Activated CD4-positive, alpha-beta T cell treated with anti-CD3 and anti-CD28 coated beads for 48 hours (primary cell): ENCODE measurements around the gene RAB33B.
A peak's percentile ranks its signal among the peaks of the same experiment; 100 is the strongest.
"Not testable (repeated sequence)": the region's sequence is repeated elsewhere in the genome, so short reads cannot be mapped to it uniquely, and the experiment has no call there.

ENCODE experiments used
- DNase-seq: peaks from one replicate; pipeline ENCODE4 v3.0.0-alpha.2; 2020

Gene RAB33B

DNA sequence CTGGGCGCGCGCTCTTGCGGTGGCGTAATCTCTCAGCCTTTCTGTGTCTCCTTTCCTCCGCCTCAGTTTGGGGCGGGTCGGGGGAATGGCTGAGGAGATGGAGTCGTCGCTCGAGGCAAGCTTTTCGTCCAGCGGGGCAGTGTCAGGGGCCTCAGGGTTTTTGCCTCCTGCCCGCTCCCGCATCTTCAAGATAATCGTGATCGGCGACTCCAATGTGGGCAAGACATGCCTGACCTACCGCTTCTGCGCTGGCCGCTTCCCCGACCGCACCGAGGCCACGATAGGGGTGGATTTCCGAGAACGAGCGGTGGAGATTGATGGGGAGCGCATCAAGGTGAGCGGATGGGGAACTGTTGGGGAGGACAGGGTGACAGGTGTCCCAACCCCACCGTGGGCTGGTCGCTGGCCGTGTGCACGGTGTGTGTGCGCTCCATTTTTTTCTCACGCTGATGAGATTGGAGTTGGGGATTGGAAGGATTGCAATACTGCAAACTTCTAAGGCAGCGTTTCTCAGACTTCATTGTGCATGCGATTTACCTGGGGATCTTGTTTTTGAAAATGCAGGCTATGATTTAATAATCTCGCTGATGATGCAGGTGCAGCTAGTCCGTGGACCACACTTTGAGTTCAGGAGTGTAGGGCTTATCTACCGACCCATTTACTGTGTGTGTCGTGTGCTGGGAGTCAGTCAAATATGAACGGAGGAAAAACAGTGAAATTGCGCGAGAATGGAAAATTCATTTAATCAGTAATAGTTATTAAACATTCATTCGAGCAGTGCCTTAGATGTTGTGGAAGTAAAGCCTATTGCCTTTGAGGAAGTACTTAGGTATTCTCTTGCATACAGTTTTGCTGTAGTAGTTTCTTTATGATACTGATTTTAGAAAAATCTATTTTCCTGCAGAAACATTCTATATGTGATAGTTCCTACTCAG is at the start of gene RAB33B:
Gene RAB33B (plus strand): TSS at position 11 of the 935 bp plus-strand sequence. CDS start 75 bp downstream, at position 86.
- no peak for DNase-seq

DNA sequence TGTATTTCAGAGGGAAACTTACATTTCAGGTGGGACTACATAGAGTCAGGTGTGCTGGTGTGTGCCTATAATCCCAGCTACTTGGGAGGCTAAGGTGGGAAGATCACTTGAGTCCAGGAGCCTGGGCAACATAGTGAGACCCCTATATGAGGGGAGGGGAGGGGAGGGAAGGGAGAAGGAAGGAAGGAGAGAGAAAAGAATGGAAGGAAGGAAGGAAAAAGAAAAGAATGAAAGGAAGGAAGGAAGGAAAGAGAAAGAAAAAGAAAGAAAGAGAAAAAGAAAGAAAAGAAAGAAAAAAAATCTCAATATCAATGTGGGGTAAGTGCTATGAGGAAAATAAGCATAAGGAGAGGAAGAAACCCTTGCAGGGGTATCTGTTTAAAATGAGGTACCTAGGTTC is 43.6 kb upstream of the RAB33B start:
- no peak for DNase-seq

GRCh38 chr4:139414671-139415210 is 39.2 kb upstream of the RAB33B start:
- not testable (repeated sequence) for DNase-seq

DNA sequence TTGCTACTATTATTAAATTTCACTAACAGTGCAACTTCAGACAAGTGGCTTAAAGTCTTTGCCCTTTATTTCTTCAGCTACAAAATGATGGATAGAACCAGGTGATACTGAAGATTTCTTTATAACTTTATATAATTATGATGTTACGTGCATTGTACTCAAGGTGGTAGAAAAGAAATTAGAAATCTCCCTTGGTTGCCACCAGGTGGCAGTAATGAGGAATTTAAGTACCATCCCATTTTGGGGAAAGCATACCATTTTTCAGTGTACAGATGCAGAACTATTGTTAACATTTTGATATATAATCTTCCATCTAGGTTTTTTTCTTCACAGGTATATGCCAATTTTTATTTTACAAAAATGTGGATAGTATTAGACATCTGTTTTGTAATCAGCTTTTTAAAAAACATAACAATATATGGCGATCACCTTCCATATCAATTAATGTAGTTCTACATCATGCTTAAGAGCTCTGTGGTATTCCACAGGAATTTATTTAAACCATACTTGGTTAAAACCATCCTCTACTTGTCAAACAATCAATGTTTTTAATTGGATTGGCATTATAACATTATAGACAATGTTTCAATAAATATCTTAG is 37.7 kb upstream of the RAB33B start:
- no peak for DNase-seq

DNA sequence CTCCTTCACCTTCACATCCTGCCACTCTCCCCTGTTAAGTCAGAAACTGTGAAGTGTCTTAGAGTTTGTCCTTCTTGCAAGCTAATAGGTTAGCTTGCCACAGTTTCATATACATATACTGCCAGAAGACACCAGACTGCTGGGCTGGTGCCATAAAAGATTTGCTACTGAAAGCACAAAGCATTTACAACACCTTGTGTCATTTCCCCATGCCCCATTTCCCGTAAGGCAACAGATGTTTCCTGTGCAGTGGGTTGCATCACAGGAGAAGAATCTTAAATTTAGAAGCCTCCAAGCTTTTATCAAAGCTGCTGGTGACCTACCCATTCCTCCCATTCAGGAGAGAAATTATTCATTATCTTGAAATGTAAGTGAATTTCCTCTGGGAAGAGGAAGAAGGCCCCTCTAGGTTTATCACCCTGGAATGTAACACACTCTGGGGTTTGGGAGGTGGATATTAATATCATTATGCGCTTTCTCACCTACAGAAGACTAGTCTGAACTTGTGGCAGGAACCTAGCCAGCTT is 34.5 kb upstream of the RAB33B start:
- no peak for DNase-seq

DNA sequence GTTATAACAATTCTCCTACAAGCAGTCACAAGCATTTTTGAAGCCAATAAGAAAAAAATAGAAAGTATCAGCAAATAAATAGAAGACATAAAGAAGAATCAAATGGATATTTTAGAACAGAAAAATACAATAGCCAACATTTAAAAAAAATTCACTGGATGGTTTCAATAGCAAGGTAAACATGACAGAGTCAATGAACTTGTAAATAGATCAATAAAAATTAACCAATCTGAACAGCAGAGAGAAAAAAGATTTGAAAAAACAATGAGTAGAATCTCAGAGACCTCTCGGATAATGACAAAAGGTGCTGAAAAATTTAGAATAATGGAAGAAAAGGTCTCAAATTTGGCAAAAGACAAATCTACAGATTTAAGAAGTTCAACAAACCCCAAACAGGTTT is 33.3 kb upstream of the RAB33B start:
- no peak for DNase-seq

DNA sequence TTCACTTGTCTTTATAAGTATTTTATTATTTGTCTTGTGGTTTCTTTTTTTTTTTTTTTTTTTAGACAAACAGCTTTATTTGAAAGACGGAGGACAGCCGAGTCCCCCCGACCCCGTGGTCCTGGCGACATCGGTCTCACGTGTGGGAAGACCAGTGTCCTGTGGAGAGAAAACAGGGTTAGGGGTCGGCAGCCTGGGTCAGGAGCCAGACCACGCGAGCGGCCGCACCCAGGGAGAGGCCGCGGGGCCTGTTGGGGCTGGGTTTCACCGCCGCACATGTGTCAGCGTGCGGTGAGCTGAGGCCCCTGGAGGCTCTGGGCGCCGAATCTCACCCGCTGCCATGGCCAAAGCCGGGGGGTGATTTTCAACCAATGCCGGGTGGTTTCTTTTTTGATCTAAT is 17.8 kb upstream of the RAB33B start:
- DNase-seq: no peak

DNA sequence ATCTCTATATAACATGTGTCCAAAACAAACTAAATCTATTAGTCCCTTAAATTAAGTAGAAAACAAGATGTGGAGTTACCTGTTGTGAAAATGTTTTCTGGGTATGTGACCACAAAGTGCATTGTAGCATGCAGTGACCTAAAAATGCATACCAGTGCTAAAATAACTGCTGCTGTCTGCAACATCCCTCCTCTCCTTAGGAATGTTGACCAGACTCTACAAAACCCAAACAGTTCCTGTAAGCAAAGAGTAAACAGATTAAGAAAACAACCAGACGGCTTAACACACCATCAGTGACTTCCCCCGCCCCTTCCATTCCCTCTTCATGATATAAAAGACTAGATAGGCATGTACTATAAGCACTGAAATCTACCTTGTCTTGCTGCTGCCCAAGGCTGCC is 15.8 kb upstream of the RAB33B start:
- no peak for DNase-seq

DNA sequence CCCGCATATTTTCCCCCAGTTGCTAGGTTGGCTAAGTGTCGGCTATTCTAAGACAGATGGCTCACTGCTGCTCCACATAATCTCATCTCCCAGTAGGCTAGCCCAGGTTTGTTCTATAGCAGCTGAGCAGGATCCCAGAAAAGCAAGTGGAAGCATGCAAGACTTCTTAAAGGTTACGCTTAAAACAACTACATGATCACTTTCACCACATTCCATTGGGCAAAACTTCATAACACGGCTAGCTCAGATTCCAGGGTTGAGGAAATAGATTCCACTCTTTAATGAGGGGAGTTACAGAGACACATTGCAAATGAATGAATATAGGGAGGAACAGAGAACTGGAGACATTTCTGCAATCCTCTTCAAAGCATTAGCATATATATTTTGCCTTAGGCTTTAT is 12.9 kb upstream of the RAB33B start:
- DNase-seq: no peak

- no peak for DNase-seq
Measured at GRCh38 chr4:139443661-139444060, 10.3 kb upstream of the RAB33B start.

GRCh38 chr4:139444881-139445280 is 9.0 kb upstream of the RAB33B start:
- DNase-seq: not testable (repeated sequence)

DNA sequence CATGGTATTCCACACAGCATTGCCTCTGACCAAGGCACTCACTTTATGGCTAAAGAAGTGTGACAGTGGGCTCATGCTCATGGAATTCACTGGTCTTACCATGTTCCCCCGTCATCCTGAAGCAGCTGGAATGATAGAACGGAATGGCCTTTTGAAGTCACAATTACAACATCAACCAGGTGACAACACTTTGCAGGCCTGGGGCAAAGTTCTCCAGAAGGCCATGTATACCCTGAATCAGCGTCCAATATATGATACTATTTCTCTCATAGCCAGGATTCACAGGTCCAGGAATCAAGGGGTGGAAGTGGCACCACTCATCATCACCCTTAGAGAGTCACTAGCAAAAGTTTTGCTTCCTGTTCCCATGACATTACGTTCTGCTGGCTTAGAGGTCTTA is 6.8 kb upstream of the RAB33B start:
- DNase-seq: not testable (repeated sequence)

DNA sequence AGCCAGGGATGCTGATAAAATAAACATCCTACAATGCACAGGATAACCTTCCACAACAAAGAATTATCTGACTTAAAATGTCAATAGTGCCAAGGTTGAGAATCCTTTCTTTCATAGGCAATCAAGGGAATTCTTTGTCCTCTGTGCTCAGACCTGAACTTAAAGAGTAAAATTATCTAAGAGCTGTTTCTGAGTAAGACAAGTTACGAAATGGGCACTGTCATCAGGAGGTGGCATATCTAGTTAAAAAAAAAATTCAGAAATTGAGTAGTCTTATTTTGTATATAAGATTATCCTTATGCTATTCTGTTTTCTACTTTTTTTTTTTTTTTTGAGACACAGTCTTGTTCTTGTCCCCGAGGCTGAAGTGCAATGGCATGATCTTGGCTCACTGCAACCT is 3.3 kb upstream of the RAB33B start:
- DNase-seq: no peak

DNA sequence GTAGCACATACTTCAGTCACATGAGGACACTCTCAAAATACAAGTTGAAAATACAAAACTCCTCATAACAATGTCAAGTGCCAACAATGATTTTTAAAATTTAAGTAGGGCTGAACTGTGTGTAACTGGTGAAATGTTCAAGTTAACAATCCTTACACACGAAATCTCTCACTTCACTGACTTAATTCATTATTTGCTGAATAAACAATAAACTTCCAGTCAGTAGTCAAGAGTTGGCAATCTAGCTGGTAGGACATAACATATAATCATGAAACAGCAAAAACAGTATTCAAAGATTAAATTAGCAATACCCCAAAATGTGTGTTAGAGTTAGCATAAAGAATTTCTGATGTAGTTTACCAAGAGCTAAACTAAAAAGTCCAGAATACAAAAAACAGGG is 1.9 kb upstream of the RAB33B start:
- DNase-seq: no peak

GRCh38 chr4:139453041-139453370 is 915 bp upstream of the RAB33B start:
- peak; percentile 80 for DNase-seq

- DNase-seq: peak; percentile 98
Measured at GRCh38 chr4:139453371-139454110, 380 bp upstream of the RAB33B start.

GRCh38 chr4:139455126-139455538 is 1.2 kb downstream of the RAB33B start:
- DNase-seq: no peak

GRCh38 chr4:139457318-139457717 is 3.4 kb downstream of the RAB33B start:
- no peak for DNase-seq

GRCh38 chr4:139458543-139458942 is 4.6 kb downstream of the RAB33B start:
- no peak for DNase-seq

DNA sequence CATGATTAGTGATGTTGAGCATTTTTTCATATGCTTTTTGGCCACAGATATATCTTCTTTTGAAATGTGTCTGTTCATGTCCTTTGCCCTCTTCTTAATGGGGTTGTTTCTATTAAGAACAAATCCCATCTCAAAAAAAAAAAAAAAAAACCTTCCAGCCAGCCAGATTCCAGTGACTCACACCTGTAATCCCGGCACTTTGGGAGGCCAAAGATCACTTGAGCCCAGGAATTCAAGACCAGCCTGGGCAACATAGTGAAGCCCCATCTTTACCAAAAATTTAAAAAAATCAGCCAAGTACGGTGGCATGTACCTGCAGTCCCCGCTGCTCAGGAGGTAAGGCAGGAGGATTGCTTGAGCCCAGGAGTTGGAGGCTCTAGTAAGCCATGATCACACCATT is 5.1 kb downstream of the RAB33B start:
- no peak for DNase-seq

- no peak for DNase-seq
Measured at GRCh38 chr4:139460565-139460964, 6.6 kb downstream of the RAB33B start.

DNA sequence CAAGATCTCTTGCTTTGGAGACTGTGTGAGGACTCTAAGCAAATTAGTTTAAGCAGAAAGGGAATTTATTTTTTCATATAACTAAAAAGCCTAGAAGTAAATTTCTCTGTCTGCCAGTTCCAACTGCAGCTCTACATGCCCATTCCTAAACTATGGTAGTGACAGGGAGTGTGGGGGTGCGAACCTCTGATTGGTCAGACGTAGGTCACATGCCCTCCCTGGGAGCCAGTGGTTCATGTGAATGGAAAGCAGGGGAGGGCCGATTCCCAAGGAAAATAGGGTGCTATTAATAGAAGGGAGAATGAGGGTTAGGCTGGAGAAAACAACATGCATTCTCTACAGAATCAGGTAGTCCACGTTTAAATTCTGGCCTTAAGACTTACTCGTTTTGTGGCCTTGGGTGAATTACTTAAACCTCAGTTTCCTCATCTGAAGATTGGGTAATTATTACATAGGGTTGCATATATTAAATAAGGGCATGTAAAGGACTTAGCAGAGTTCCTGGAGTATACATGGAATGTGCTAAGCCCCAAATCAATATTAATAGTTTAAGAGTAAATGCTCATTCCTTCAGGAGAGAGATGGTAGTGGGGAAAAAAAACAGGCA is 7.2 kb downstream of the RAB33B start:
- DNase-seq: no peak

DNA sequence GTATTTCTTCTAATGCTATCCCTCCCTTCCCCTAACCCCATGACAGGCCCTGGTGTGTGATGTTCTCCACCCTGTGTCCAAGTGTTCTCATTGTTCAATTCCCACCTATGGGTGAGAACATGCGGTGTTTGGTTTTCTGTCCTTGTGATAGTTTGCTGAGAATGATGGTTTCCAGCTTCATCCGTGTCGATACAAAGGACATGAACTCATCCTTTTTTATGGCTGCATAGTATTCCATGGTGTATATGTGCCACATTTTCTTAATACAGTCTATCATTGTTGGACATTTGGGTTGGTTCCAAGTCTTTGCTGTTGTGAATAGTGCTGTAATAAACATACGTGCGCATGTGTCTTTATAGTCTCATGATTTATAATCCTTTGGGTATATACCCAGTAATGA is 10.6 kb downstream of the RAB33B start:
- DNase-seq: not testable (repeated sequence)
